ENCODE results near the gene HMSD. TPM values are rescaled to one million over a fixed set of nuclear protein-coding genes. Genes with fewer than 3 reads are reported as not detected.

Gene HMSD
- polyA plus RNA-seq, 1 of the 3 experiments (the other 2 are of a cell fraction): not detected

GRCh38 chr18:63969942-63970808 is 21.1 kb downstream of the HMSD start, which contains the start of gene SERPINB8:
TSS of gene SERPINB8 (plus strand) at chr18:63970081. CDS start at chr18:63978309, 8,228 bp downstream.
- DNase-seq: peak; percentile 95
- Histone ChIP-seq H3K9ac (peak within 1 kb of the TSS; percentile 93), H3K79me2 (ENCODE audit: insufficient read depth) (peaks cover 16% of the 10 kb centered on the region; the same call in 1 of the 2 replicates), H3K36me3 (replicated peaks in 1 of 2; ENCODE audit: control insufficient read depth in 1 of 2, insufficient read depth in 2 of 2, low read length in 1 of 2) (no peaks in the 10 kb centered on the region), H3K9me3 (no peaks in the 10 kb centered on the region), H3K4me2 (peak within 1 kb of the TSS; percentile 94), H4K20me1 (ENCODE audit: insufficient read depth) (no peaks in the 10 kb centered on the region), H3K4me1 (ENCODE audit: control insufficient read depth in 1 of 2, insufficient read depth in 2 of 2, low read depth in 1 of 2, low read length in 1 of 2) (peaks cover 0 to 10% of the 10 kb centered on the region in 2 experiments; a peak in 3 of 4 replicates), H2AFZ (ENCODE audit: low read depth) (peak within 1 kb of the TSS; percentile 96), H3K27me3 (ENCODE audit: insufficient read depth) (no peaks in the 10 kb centered on the region), H3K27ac (ENCODE audit: low read depth in 2 of 2, low read length in 1 of 2) (peak within 1 kb of the TSS; percentile 87 to 92), H3K9me2 (no peaks in the 10 kb centered on the region), H3K4me3 (ENCODE audit: low read depth in 2 of 2, low read length in 1 of 2) (peak within 1 kb of the TSS; percentile 92 to 97), H3F3A (replicated peaks; ENCODE audit: insufficient read depth) (peaks cover 4% of the 10 kb centered on the region)
- CTCF ChIA-PET: interaction anchor here (0.7 kb wide), 2 partner anchors 8 to 24 kb away, joined by 3 read pairs; no protein-coding TSS in a partner anchor
- POLR2A ChIA-PET: interaction anchor here (0.6 kb wide), 1 partner anchor 75 kb away, joined by 3 read pairs; no protein-coding TSS in a partner anchor
- WGBS (ENCODE audit: low lambda C conversion rate): under 1% methylated on average over 28 of the region's 62 CpGs
- peak; percentile 77 for TF ChIP-seq RFX5 (IDR thresholded peaks at IDR 0.05; ENCODE audit: low read length)
- peak in 1 of 2 experiments; percentile 44; a peak in 1 of 4 replicates for TF ChIP-seq EP300 (IDR thresholded peaks at IDR 0.05; ENCODE audit: borderline replicate concordance in 1 of 2, low read depth in 1 of 2, low read length in 1 of 2)
- peak; percentile 45 for TF ChIP-seq TAF1 (IDR thresholded peaks at IDR 0.05; ENCODE audit: borderline replicate concordance, low read depth, low read length)
- peak; percentile 27 for TF ChIP-seq CHD2 (IDR thresholded peaks at IDR 0.05; ENCODE audit: low read length, partially characterized antibody)
- TF ChIP-seq CTCF (IDR thresholded peaks at IDR 0.05): no peak
- TF ChIP-seq TCF12 (IDR thresholded peaks at IDR 0.05): peak; percentile 12; the same call in 1 of the 2 replicates
- peak; percentile 22; the same call in 1 of the 2 replicates for TF ChIP-seq YY1 (IDR thresholded peaks at IDR 0.05; ENCODE audit: low read depth)
- no peak for TF ChIP-seq RCOR1 (IDR thresholded peaks at IDR 0.05; ENCODE audit: low read length)
- TF ChIP-seq TEAD4 (IDR thresholded peaks at IDR 0.05; ENCODE audit: borderline replicate concordance, insufficient read depth): 0 out of 2 replicates have a peak, but pooled peaks have one; percentile 19
- peak; percentile 64 for TF ChIP-seq PBX3 (IDR thresholded peaks at IDR 0.05)
- TF ChIP-seq ELF1 (IDR thresholded peaks at IDR 0.05): peak; percentile 67
- TF ChIP-seq SMC3 (IDR thresholded peaks at IDR 0.05; ENCODE audit: low read depth, low read length): no peak
- TF ChIP-seq FOXM1 (IDR thresholded peaks at IDR 0.05; ENCODE audit: low read depth): no peak
- TF ChIP-seq MXI1 (IDR thresholded peaks at IDR 0.05; ENCODE audit: low read depth, low read length): no peak
- TF ChIP-seq, protein P1, sequence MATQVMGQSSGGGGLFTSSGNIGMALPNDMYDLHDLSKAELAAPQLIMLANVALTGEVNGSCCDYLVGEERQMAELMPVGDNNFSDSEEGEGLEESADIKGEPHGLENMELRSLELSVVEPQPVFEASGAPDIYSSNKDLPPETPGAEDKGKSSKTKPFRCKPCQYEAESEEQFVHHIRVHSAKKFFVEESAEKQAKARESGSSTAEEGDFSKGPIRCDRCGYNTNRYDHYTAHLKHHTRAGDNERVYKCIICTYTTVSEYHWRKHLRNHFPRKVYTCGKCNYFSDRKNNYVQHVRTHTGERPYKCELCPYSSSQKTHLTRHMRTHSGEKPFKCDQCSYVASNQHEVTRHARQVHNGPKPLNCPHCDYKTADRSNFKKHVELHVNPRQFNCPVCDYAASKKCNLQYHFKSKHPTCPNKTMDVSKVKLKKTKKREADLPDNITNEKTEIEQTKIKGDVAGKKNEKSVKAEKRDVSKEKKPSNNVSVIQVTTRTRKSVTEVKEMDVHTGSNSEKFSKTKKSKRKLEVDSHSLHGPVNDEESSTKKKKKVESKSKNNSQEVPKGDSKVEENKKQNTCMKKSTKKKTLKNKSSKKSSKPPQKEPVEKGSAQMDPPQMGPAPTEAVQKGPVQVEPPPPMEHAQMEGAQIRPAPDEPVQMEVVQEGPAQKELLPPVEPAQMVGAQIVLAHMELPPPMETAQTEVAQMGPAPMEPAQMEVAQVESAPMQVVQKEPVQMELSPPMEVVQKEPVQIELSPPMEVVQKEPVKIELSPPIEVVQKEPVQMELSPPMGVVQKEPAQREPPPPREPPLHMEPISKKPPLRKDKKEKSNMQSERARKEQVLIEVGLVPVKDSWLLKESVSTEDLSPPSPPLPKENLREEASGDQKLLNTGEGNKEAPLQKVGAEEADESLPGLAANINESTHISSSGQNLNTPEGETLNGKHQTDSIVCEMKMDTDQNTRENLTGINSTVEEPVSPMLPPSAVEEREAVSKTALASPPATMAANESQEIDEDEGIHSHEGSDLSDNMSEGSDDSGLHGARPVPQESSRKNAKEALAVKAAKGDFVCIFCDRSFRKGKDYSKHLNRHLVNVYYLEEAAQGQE (IDR thresholded peaks at IDR 0.05; ENCODE audit: low read depth, low read length): peak; percentile 37; the same call in 1 of the 2 replicates
- peak; percentile 76 for TF ChIP-seq POLR2AphosphoS5 (IDR thresholded peaks at IDR 0.05; ENCODE audit: low read depth, low read length)
- TF ChIP-seq, protein P2, sequence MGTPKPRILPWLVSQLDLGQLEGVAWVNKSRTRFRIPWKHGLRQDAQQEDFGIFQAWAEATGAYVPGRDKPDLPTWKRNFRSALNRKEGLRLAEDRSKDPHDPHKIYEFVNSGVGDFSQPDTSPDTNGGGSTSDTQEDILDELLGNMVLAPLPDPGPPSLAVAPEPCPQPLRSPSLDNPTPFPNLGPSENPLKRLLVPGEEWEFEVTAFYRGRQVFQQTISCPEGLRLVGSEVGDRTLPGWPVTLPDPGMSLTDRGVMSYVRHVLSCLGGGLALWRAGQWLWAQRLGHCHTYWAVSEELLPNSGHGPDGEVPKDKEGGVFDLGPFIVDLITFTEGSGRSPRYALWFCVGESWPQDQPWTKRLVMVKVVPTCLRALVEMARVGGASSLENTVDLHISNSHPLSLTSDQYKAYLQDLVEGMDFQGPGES (IDR thresholded peaks at IDR 0.05; ENCODE audit: low read depth, low read length): no peak; the same call in 1 of the 2 replicates
- TF ChIP-seq EZH2phosphoT487 (IDR thresholded peaks at IDR 0.05; ENCODE audit: borderline replicate concordance, low read depth): no peak
- TF ChIP-seq, protein P3, sequence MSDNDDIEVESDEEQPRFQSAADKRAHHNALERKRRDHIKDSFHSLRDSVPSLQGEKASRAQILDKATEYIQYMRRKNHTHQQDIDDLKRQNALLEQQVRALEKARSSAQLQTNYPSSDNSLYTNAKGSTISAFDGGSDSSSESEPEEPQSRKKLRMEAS (IDR thresholded peaks at IDR 0.05; ENCODE audit: low read depth): peak; percentile 26; the same call in 1 of the 2 replicates
- no peak for TF ChIP-seq FOXJ3 (CRISPR knock-in tag; IDR thresholded peaks at IDR 0.05)
- TF ChIP-seq GABPA (IDR thresholded peaks at IDR 0.05; ENCODE audit: low read depth): peak; percentile 73
- peak; percentile 82 for TF ChIP-seq FOSL2 (IDR thresholded peaks at IDR 0.05; ENCODE audit: borderline replicate concordance, low read depth)
- peak; percentile 67; the same call in 1 of the 2 replicates for TF ChIP-seq SIN3A (IDR thresholded peaks at IDR 0.05; ENCODE audit: borderline replicate concordance, low read depth, low read length)
